Measurements from ENCODE around the gene ACSL1.

Gene ACSL1

GRCh38 chr4:184721254-184721653 is 104.5 kb downstream of the ACSL1 start:
- H3K4me3 ChIP-seq (ENCODE audit: low read depth, low read length): no peak overlapping the region
- no peaks in the 10 kb centered on the region for H3K4me1 ChIP-seq (ENCODE audit: control insufficient read depth, insufficient read depth, low read length, unreplicated experiment)
- H3K79me2 ChIP-seq (ENCODE audit: control insufficient read depth, insufficient read depth, low read length, unreplicated experiment): peaks cover 4% of the 10 kb centered on the region
- H2AFZ ChIP-seq (ENCODE audit: low read length, unreplicated experiment): no peak overlapping the region
- H3K36me3 ChIP-seq (ENCODE audit: insufficient read depth, low read length): peaks cover 41% of the 10 kb centered on the region
- no peaks in the 10 kb centered on the region for H3K27me3 ChIP-seq (ENCODE audit: insufficient read depth, low read length)
- no peak overlapping the region for H3K27ac ChIP-seq (ENCODE audit: low read depth, low read length)

- no peak overlapping the region for H3K27ac ChIP-seq (ENCODE audit: low read depth, low read length)
- H3K4me1 ChIP-seq (ENCODE audit: control insufficient read depth, insufficient read depth, low read length, unreplicated experiment): no peaks in the 10 kb centered on the region
- H3K4me3 ChIP-seq (ENCODE audit: low read depth, low read length): no peak overlapping the region
- H3K27me3 ChIP-seq (ENCODE audit: insufficient read depth, low read length): no peaks in the 10 kb centered on the region
- peaks cover 38% of the 10 kb centered on the region for H3K36me3 ChIP-seq (ENCODE audit: insufficient read depth, low read length)
- H3K79me2 ChIP-seq (ENCODE audit: control insufficient read depth, insufficient read depth, low read length, unreplicated experiment): peaks cover 4% of the 10 kb centered on the region
- H2AFZ ChIP-seq (ENCODE audit: low read length, unreplicated experiment): no peak overlapping the region
Observed at GRCh38 chr4:184719407-184719806, 106.4 kb downstream of the ACSL1 start.

- H3K79me2 ChIP-seq (ENCODE audit: control insufficient read depth, insufficient read depth, low read length, unreplicated experiment): peaks cover 4% of the 10 kb centered on the region
- no peak overlapping the region for H3K4me3 ChIP-seq (ENCODE audit: low read depth, low read length)
- H3K36me3 ChIP-seq (ENCODE audit: insufficient read depth, low read length): peaks cover 19% of the 10 kb centered on the region
- H2AFZ ChIP-seq (ENCODE audit: low read length, unreplicated experiment): no peak overlapping the region
- H3K27me3 ChIP-seq (ENCODE audit: insufficient read depth, low read length): no peaks in the 10 kb centered on the region
- no peak overlapping the region for H3K27ac ChIP-seq (ENCODE audit: low read depth, low read length)
- H3K4me1 ChIP-seq (ENCODE audit: control insufficient read depth, insufficient read depth, low read length, unreplicated experiment): no peaks in the 10 kb centered on the region
Observed at GRCh38 chr4:184715526-184715925, 110.2 kb downstream of the ACSL1 start.

GRCh38 chr4:184713887-184714286 is 111.9 kb downstream of the ACSL1 start:
- Histone ChIP-seq H3K27me3 (ENCODE audit: insufficient read depth, low read length) (no peaks in the 10 kb centered on the region), H3K27ac (ENCODE audit: low read depth, low read length) (no peak overlapping the region), H2AFZ (ENCODE audit: low read length, unreplicated experiment) (no peak overlapping the region), H3K36me3 (ENCODE audit: insufficient read depth, low read length) (peaks cover 29% of the 10 kb centered on the region), H3K4me1 (ENCODE audit: control insufficient read depth, insufficient read depth, low read length, unreplicated experiment) (no peaks in the 10 kb centered on the region), H3K79me2 (ENCODE audit: control insufficient read depth, insufficient read depth, low read length, unreplicated experiment) (peaks cover 3% of the 10 kb centered on the region), H3K4me3 (ENCODE audit: low read depth, low read length) (no peak overlapping the region)

GRCh38 chr4:184712322-184712721 is 113.4 kb downstream of the ACSL1 start:
- no peak overlapping the region for H3K4me3 ChIP-seq (ENCODE audit: low read depth, low read length)
- peaks cover 31% of the 10 kb centered on the region for H3K36me3 ChIP-seq (ENCODE audit: insufficient read depth, low read length)

GRCh38 chr4:184706453-184706852 is 119.3 kb downstream of the ACSL1 start:
- H3K4me3 ChIP-seq (ENCODE audit: low read depth, low read length): no peak overlapping the region
- peaks cover 37% of the 10 kb centered on the region for H3K36me3 ChIP-seq (ENCODE audit: insufficient read depth, low read length)
- no peak overlapping the region for H3K27ac ChIP-seq (ENCODE audit: low read depth, low read length)
- H3K4me1 ChIP-seq (ENCODE audit: control insufficient read depth, insufficient read depth, low read length, unreplicated experiment): no peaks in the 10 kb centered on the region
- H3K79me2 ChIP-seq (ENCODE audit: control insufficient read depth, insufficient read depth, low read length, unreplicated experiment): no peaks in the 10 kb centered on the region
- H3K27me3 ChIP-seq (ENCODE audit: insufficient read depth, low read length): no peaks in the 10 kb centered on the region
- no peak overlapping the region for H2AFZ ChIP-seq (ENCODE audit: low read length, unreplicated experiment)

More at GRCh38 chr4:184712322-184712721, 113.4 kb downstream of the ACSL1 start:
- Histone ChIP-seq H3K79me2 (ENCODE audit: control insufficient read depth, insufficient read depth, low read length, unreplicated experiment) (no peaks in the 10 kb centered on the region), H3K4me1 (ENCODE audit: control insufficient read depth, insufficient read depth, low read length, unreplicated experiment) (no peaks in the 10 kb centered on the region), H3K27ac (ENCODE audit: low read depth, low read length) (no peak overlapping the region), H2AFZ (ENCODE audit: low read length, unreplicated experiment) (no peak overlapping the region), H3K27me3 (ENCODE audit: insufficient read depth, low read length) (no peaks in the 10 kb centered on the region)

- Histone ChIP-seq H3K27ac (ENCODE audit: low read depth, low read length) (no peak overlapping the region), H2AFZ (ENCODE audit: low read length, unreplicated experiment) (no peak overlapping the region), H3K36me3 (ENCODE audit: insufficient read depth, low read length) (peaks cover 36% of the 10 kb centered on the region), H3K4me1 (ENCODE audit: control insufficient read depth, insufficient read depth, low read length, unreplicated experiment) (no peaks in the 10 kb centered on the region), H3K4me3 (ENCODE audit: low read depth, low read length) (no peak overlapping the region), H3K79me2 (ENCODE audit: control insufficient read depth, insufficient read depth, low read length, unreplicated experiment) (no peaks in the 10 kb centered on the region), H3K27me3 (ENCODE audit: insufficient read depth, low read length) (no peaks in the 10 kb centered on the region)
Observed at GRCh38 chr4:184705692-184706091, 120.1 kb downstream of the ACSL1 start.

All from ACC112 (cell line).